Left hindlimb (tissue), 1 donor: Measurements from ENCODE around the gene COQ10B.
A peak's percentile ranks its signal among the peaks of the same experiment; 100 is the strongest.
"Not testable (repeated sequence)": the region's sequence is repeated elsewhere in the genome, so short reads cannot be mapped to it uniquely, and the experiment has no call there.

Experiments used
- DNase-seq: peaks from one replicate; pipeline ENCODE4 v3.0.0-alpha.2; 2018

COQ10B gene

DNA sequence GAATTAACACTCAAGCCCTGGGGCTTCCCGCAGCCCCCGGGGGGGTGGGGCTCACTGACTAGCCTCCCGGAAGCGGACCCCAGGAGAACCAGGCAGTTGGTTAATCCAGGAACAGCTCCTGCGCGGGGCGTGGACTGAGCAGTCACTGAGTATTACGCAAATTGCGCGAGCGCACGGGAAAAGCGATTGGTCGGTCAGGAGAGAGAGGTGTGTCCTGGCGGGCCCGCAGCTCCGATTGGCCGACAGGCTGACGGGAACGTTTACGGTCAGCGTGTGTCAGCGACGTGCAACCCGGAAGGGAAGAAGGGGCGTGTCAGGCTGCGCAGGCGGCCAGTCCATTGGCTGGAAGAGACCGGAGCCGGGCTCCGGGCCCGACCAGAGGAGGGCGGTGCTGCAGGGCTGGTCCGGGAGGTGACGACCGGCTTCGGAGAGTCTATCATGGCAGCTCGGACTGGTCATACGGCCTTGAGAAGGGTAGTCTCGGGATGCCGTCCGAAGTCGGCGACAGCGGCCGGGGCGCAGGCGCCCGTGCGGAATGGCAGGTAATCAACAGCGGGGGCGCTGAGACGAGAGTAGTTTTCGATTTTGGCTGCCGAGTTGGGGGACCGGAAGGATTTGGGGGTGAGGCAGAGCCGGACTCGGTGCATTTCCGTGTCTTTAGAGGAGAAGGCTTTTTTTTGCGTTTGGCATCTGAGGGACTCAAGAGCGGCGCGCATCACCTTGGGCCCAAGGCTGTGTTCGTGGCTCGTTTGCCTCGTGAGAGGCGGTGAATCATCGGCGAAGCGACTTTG lies at the start of gene COQ10B:
TSS of gene COQ10B (plus strand) at position 430 of the 791 bp plus-strand sequence. CDS start at position 439, 9 bp downstream.
- DNase-seq = peak; percentile 100

DNA sequence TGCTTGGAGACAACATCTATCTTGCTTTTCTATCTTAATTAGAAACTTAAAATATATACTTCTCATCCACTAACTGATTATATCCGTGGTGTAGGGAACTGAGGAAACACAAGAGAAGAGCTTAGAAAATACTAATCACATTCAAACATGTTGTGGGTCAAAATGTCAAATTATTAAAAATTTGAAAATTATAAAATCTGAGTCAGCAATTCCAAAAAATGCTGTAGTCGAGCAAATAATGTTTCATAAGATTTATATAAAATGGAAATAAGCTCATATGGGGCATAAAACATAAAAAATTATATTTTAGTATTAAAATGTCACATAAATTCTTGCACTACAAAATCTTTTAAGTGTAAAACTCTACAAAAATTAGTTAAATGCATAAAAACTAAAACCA lies 47.8 kb upstream of the COQ10B start:
- DNase-seq = no peak

DNA sequence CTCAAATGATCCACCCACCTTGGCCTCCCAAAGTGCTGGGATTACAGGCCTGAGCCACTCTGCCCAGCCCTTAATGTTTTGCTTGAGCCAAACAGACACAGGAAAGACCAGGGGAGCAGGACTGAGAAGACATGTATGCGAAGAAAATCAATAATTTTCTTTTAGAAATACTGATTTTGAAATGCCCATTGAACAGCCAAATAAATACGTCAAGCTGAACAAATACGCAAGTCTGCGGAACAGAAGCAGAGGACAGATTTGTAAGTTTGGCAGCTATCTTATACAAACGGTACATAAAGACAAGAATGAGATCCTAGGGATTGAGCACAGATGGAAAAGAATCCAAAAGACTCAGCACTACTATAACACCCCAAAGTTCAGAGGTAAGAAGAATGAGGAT lies 39.3 kb upstream of the COQ10B start:
- no peak for DNase-seq

DNA sequence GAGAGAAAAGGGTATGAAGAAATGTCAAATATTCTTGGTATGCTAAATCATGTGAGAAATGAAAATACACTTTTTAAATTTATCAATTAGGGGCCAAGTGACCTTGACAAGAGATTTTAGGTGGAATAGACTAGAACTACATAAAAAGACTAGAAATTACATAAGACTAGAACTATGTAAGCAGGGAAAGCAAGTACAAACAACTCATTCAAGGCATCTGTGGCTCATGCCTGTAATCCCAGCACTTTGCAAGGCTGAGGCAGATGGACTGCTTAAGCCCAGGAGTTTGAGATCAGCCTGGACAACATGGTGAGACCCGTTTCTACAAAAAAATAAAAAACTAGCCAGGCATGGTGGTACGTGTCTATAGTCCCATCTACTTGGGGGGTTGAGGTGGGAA lies 38.8 kb upstream of the COQ10B start:
- DNase-seq = no peak

DNA sequence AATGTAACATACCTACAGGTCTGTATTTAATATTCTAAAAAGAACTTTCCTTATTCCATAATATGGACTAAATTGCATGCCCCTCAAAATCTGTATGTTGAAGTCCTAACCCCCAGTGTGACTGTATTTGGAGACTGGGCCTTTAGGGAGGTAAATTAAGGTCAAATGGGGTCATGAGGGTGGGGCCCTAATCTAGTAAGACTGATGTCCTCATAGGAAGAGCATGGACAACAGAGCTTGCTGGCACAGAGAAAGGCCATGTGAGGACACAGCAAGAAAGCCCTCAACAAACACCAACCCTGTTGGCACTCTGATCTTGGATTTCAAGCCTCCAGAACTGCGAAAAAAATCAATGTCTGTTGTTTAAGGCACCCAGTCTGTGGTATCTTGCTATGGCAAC lies 37.1 kb upstream of the COQ10B start:
- no peak for DNase-seq

DNA sequence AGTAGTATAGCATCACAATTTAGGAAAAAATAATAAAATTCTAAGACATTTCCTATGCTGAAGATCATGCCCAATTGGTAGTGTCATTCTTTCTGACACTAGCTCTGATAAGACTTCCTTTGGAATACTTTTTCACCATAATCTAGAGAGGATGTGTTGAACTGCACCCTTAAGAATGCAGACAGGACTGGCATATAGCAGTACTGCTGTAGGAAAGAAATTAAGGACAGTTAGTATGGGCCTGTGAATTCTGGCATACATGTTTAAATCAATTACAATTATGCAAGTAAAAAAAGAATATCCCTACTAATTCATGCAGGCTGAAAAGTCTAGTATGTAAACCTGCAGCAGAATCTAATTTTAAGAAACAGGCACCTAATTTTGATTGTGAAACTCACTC lies 33.9 kb upstream of the COQ10B start:
- no peak for DNase-seq

DNA sequence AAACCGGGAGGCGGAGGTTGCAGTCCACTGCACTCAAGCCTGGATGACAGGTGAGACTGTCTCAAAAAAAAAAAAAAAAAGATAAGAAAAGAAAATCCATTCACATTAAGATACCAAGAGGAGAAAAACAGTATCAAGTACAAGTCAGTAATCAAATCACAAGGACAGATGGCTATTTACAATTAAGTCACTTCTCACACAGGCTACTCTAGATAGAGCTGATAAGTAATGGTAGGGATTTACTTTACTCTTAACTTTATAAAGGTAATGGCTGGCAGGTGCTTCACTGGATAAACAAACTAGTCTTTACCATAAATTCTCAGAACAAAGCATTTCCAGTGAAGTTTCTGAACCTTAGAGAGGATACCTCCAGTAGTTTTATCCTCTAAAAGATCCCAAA lies 30.0 kb upstream of the COQ10B start:
- no peak for DNase-seq

DNA sequence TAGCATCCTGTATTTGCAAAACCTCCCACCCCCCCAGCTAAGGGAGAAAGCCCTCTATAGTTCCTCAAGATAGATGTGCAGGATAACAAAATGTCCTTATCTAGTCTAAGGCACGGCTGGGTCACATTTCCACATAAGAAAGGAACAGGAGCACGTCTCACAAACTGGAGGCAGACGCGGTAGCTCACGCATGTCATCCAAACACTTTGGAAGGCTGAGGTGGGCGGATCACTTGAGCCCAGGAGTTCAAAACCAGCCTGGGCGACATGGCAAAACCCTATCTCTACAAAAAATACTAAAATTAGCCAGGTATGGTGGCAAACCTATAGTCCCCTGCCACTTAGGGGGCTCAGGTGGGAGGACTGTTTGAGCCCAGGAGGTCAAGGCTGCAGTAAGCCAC lies 27.8 kb upstream of the COQ10B start:
- no peak for DNase-seq

DNA sequence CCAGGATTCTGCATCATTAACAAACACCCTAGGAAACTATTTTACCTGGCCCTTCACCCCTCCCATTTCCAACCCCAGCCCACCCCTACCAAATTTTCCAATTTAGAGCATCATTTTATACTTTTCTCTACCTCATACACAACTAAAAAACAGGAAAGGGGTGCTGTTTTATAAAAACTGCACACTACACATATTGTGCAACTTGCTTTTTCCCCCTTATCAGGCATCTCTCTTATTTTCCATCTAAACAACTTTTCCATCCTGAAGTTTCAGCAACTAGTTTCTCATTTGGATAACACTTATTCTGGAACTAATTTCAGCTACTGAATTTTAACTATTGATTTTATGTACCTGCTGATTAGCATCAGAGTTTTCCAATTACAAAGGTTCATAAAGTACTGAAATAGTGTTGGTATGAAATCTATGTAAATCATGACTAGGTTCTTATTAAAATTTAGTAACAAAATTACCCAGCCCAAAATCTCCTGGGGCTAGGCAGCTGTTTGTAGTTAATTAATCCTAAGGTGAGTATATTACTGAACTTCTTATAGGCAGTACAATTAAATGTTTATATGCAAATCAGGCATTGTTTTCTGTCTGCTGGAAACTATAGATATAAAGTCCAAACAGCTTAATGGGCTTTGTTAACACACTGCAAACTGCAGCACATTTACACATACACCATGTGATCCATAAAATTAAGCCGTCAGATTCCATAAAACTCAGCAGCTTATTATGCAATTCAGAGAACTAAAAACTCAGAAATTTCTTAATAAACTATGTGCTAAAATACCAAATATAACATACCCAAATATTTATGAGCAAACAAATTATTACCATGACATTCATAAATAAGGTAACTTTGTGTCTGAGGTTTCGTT lies 26.4 kb upstream of the COQ10B start:
- no peak for DNase-seq

DNA sequence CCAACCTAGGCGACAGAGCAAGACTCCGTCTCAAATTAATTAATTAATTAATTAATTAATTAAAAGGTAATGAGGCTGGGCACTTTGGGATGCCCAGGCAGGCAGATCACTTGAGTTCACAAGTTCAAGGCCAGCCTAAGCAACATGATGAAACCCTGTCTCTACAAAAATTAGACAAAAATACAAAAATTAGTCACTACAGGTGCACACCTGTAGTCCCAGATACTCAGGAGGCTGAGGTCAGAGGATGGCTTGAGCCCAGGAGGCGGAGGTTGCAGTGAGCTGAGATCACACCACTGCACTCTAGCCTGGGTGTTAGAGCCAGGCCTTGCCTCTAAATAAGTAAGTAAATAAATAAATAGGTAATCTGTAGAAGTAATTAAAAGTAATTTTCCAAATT lies 25.4 kb upstream of the COQ10B start:
- no peak for DNase-seq

DNA sequence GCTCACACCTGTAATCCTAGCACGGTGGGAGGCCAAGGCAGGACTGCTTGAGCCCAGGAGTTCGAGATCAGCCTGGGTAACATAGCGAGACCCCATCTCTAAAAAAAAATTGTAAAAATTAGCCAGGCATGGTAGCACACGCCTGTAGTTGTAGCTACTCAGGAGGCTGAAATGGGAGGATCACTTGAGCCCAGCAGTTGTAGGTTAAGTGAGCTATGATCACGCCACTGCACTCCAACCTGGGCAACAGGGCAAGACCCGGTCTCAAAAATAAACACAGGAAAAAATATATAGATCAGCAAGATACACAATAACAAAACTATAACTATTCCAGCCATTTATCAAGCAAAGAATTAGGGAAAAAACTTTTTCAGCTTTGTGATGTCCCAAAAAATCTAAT lies 21.5 kb upstream of the COQ10B start:
- DNase-seq = no peak

DNA sequence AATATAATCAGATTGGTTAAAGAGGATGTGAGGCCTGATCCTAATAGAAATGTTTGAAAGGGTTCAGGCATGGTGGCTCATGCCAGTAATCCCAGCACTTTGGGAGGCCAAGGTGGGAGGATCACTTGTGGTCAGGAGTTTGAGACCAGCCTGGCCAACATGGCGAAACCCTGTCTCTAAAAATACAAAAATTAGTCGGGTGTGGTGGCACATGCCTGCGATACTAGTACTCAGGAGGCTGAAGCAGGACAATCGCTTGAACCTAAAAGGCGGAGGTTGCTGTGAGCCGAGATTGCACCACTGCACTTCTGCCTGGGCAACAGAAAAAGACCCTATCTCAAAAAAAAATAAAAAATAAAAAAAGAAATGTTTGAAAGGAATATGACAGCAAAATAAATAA lies 20.8 kb upstream of the COQ10B start:
- DNase-seq = not testable (repeated sequence)

DNA sequence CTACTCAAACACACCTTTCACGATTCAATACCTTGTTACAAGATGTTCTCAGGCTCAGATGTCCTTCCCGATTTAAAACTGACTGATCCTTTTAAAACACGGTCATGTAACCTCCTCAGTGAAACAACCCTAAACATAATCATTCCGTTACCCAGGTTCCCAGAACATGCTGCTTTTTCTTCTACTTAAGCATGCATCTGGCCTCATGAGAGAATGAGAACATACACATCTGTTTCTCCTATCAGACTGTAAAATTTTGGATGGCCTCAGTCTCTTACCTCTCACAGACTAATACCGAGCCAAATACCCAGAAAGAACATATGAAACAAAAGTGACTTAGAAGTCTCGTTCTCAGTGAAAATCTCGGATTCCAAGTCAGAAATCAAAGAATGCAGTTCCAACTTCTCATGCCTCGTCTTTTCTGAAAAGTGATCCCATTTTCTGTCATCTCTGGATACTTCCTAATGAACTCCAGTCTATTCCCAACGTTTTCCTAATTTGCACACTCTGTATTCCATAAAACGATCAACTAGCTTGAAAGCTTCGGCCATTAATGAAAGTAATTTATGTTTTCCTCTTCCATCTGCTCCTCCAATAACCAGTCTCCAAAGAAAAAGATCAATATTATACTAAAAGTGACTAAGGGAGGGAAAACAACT lies 19.4 kb upstream of the COQ10B start:
- no peak for DNase-seq

DNA sequence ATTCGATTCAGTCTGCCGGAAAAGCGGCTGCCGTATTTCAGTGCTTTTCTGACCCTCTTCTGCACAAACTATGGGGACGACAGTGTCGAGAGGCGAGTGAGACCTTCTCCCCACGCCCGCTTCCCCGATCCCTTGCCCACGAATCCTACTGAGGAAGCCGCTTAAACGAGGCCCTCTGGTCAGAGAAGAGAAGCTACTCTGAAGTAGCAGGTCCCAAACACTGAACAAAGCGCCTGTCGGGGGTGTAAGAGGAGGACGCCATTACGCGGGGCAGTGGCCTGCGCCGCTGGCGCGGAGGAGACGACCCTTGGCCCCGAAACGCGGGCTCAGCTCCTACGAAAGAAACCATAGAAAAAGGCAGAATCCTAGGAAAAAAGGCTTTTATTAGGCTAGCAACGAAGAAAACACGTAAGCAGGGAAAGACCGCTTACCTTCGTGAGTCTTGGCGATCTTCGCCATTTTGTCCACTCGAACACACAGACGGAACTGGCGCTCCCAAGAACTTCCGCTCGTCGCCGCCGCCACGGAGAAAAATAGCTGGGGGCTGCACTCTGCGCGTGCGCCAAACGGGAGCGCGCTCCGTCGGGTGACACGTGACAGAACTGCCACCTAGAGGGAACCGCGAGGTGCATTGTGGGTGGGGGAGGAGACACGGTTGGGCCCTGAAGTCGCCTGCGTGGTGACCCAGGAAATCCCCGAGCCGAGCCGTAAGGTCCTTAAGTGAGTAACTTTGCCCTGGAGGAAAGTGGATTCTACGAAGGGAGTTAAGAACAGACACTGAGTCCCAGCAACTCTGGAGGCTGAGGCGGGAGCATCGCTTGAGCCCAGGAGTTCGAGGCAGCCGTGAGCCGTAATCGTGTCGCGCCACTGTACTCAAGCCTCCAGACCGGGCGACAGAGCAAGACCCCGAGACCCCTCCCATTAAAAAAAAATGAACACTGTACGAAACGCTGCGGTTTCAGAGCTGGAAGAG lies 18.5 kb upstream of the COQ10B start, which contains the start of gene SF3B1:
TSS of gene SF3B1 (minus strand) at position 488 of the 973 bp plus-strand sequence. CDS start at position 459, 29 bp downstream.
- DNase-seq = peak; percentile 99

DNA sequence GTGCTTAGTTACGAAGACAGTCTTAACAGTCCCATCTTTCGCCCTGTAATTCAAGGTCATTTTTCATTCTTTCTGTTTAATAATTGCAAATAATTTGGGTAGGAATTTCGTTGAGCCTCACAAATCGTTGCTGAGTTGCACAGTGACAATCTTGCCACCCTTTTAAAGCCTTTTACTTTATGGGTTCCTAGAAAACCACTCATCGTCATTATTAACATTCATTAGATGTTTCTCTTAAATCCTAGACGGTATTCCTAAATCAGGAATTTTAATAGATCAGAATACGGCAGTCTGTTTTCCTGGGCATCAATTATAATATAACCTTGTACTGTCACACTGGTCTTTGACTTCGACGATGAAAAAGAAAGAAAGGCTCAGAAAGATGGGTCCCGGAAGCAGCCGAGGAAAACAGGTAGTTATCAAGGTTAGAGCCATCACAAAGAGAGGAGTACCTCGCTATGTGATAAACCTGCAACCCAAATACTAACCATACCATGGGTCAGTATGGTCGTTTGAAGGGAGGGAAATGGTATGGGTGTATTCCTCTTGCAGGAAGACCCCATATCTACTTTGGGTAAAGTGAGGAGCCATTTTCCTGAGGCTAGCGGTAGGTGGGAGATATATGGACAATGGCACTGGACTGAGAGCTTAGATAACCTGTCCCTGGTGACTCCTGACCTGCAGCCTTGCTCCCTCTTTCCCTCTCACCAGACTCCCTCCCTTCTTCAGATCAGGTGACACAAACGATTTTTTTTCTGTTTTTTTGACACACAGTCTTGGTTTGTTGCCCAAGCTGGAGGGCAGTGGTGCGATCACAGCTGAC lies 17.5 kb upstream of the COQ10B start:
- no peak for DNase-seq

DNA sequence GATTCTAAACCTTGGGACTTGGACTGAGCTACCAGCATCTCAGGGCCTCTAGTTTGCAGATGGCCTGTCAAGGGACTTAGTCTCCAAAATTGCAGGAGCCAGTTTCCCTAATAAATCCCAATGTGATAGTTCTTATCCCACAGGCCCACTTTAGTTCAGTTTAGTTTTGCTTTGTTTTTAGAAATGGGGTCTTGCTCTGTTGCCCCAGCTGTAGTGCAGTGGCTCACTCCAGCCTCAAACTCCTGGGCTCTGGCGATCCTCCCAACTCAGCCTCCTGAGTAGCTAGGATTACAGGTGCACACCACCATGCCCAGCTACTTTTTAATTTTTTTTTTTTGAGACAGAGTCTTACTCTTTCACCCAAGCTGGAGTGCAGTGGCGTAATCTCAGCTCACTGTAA lies 16.0 kb upstream of the COQ10B start:
- DNase-seq = no peak

DNA sequence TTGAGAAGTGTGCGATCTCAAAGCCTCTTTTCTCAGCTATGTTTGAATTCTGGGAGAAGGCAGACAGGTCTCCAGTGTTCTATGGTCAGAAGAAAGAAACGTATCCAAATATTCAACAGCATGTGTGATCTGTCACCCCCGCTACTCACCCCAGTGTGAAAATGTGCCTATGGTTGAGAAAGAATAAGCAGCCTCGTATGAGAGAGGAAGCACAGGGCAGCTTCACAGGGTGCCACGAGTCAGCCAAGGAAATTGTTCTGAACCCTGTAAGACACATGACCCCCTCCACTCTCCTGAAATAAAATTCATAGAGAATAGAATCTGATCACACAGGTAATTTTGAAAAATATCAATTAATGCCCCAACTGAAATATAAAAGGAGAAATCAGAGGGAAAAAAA lies 10.5 kb upstream of the COQ10B start:
- no peak for DNase-seq

DNA sequence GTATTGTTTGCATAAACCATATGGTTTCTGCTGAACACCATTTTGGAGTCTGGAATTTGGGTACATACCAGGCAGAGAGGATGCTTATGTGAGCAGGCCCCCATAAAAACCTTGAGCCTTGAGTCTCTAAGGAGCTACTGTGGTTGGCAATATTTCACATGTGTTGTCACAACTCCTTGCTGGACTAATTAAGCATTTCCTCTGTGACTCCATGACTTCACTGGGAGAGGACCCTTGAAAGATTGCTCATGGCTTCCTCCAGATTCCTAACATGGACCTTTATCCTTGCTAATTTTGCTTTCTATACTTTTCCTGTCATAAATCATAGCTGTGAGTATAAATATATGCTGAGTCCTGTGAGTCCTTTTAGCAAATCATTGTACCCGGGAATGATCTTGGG lies 7.6 kb upstream of the COQ10B start:
- DNase-seq = no peak

DNA sequence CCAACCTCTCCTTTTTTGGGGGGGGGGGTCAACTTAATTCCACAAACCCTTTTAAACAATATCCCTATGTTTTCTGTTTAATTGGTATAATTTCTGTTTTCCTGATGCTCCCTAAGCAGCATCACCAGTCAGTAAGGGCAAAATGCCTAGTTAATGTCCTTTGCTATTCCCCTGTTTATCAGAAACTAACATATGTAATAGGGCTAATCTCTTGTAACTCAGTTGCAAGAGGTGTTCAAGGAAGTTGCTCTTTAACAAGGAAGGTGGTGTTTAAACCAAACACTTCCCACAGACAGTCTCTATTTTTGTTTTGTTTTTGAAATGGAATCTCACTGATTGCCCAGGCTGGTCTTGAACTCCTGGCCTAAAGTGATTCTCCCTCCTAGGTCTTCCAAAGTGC lies 6.5 kb upstream of the COQ10B start:
- DNase-seq = no peak

DNA sequence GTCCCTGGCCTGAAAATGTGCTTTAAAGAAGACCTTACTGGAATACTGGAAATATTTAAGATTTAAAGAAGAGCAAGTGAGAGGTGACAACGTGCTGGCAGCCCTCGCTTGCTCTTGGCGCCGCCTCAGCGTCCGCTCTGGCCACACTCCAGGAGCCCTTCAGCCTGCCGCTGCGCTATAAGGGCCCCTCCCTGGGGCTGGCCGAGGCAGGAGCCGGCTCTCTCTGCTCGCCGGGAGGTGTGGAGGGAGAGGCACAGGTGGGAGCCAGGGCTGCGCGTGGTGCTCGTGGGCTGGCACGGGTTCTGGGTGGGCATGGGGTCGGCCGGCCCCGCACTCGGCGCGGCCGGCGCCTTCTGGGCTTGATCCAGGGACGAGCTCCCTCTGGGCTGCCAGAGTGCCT lies 2.9 kb upstream of the COQ10B start:
- DNase-seq = no peak

DNA sequence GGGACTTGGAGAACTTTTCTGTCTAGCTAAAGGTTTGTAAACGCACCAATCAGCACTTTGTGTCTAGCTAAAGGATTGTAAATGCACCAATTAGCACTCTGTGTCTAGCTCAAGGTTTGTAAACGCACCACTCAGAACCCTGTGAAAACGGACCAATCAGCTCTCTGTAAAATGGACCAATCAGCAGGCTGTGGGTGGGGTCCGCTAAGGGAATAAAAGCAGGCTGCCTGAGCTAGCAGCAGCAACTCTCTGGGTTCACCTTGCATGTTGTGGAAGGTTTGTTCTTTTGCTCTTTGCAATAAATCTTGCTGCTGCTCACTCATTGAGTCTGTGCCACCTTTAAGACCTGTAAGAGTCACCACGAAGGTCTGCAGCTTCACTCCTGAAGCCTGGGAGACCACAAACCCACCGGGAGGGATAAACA lies 2.4 kb upstream of the COQ10B start:
- DNase-seq = not testable (repeated sequence)
